Measurements from ENCODE around the gene SND1. TPM values are rescaled to one million over a fixed set of nuclear protein-coding genes. Genes with fewer than 3 reads are reported as not detected.

SND1 gene
- total RNA-seq, 1 experiment from 2014 or later = 223 TPM

GRCh38 chr7:127828843-127829500, 177.0 kb downstream of the SND1 start:
- DNase-seq (ENCODE audit: low read depth) = no peak

GRCh38 chr7:127831318-127832219, 179.6 kb downstream of the SND1 start:
- DNase-seq (ENCODE audit: low read depth) = no peak

- no peak for DNase-seq (ENCODE audit: low read depth)
These were observed 180.6 kb downstream of the SND1 start for GRCh38 chr7:127832592-127832991.

GRCh38 chr7:127833641-127834040, 181.6 kb downstream of the SND1 start:
- DNase-seq (ENCODE audit: low read depth) = peak; percentile 63

- no peak for DNase-seq (ENCODE audit: low read depth)
These were observed 183.7 kb downstream of the SND1 start for GRCh38 chr7:127835679-127836078.

- DNase-seq (ENCODE audit: low read depth) = peak; percentile 44
These were observed 185.9 kb downstream of the SND1 start for GRCh38 chr7:127837816-127838410.

GRCh38 chr7:127838816-127839415, 186.9 kb downstream of the SND1 start:
- no peak for DNase-seq (ENCODE audit: low read depth)

GRCh38 chr7:127840226-127840951, 188.4 kb downstream of the SND1 start:
- no peak for DNase-seq (ENCODE audit: low read depth)

GRCh38 chr7:127844165-127844564, 192.2 kb downstream of the SND1 start:
- DNase-seq (ENCODE audit: low read depth) = no peak

- peak; percentile 34 for DNase-seq (ENCODE audit: low read depth)
These were observed 192.8 kb downstream of the SND1 start for GRCh38 chr7:127844707-127845331.

GRCh38 chr7:127845522-127846214, 193.7 kb downstream of the SND1 start:
- no peak for DNase-seq (ENCODE audit: low read depth)

- DNase-seq (ENCODE audit: low read depth) = no peak
These were observed 195.6 kb downstream of the SND1 start for GRCh38 chr7:127847641-127848040.

GRCh38 chr7:127848241-127848640, 196.2 kb downstream of the SND1 start:
- no peak for DNase-seq (ENCODE audit: low read depth)

- no peak for DNase-seq (ENCODE audit: low read depth)
These were observed 198.2 kb downstream of the SND1 start for GRCh38 chr7:127850195-127850594.

GRCh38 chr7:127854383-127854782, 202.4 kb downstream of the SND1 start:
- no peak for DNase-seq (ENCODE audit: low read depth)

GRCh38 chr7:127857464-127857841, 205.5 kb downstream of the SND1 start:
- DNase-seq (ENCODE audit: low read depth) = no peak

- DNase-seq (ENCODE audit: low read depth) = no peak
These were observed 206.3 kb downstream of the SND1 start for GRCh38 chr7:127858091-127858914.

GRCh38 chr7:127858915-127859189, 206.9 kb downstream of the SND1 start:
- no peak for DNase-seq (ENCODE audit: low read depth)

- no peak for DNase-seq (ENCODE audit: low read depth)
These were observed 207.3 kb downstream of the SND1 start for GRCh38 chr7:127859330-127859729.

- no peak for DNase-seq (ENCODE audit: low read depth)
These were observed 210.5 kb downstream of the SND1 start for GRCh38 chr7:127862525-127862924.

All from LHCN-M2 (cell line).